Measurements from ENCODE around the gene CTNNA3.

- TF ChIP-seq CTCF (IDR thresholded peaks at IDR 0.05), result no peak
- no peak for TF ChIP-seq POLR2A (IDR thresholded peaks at IDR 0.05)
Observed at GRCh38 chr10:66535439-66535838, 1160.6 kb downstream of the CTNNA3 start.

Measured in right lobe of liver (tissue), 4 donors.